ENCODE measurements around the gene ASXL1.

- TF ChIP-seq PPARA (CRISPR knock-in tag; IDR thresholded peaks at IDR 0.05; ENCODE audit: borderline replicate concordance) (no peak), ZFP30 (CRISPR knock-in tag; IDR thresholded peaks at IDR 0.05) (no peak), ZFP3 (CRISPR knock-in tag; IDR thresholded peaks at IDR 0.05) (no peak; the same call in 1 of the 2 replicates), TOX (CRISPR knock-in tag; IDR thresholded peaks at IDR 0.05; ENCODE audit: borderline replicate concordance) (no peak)
Measured at GRCh38 chr20:32325706-32326503, 32.2 kb upstream of the ASXL1 start.
